Activated CD8-positive, alpha-beta memory T cell treated with anti-CD3 and anti-CD28 coated beads, Interleukin-2, amount 50 U/mL, for 24 hours (primary cell): ENCODE results near the gene NARF.

Source experiments
- DNase-seq: peaks from one replicate; pipeline ENCODE4 v3.0.0-alpha.2; 2020; ENCODE audit errors: extremely low read depth

Gene NARF

GRCh38 chr17:82474223-82475010 lies 15.9 kb downstream of the NARF start:
- no peak for DNase-seq

GRCh38 chr17:82475458-82475857 lies 16.9 kb downstream of the NARF start:
- DNase-seq: no peak

- DNase-seq: no peak
Measured at GRCh38 chr17:82477934-82478333, 19.4 kb downstream of the NARF start.

- no peak for DNase-seq
Measured at GRCh38 chr17:82479602-82480001, 21.1 kb downstream of the NARF start.

- no peak for DNase-seq
Measured at GRCh38 chr17:82480318-82480717, 21.8 kb downstream of the NARF start.

- DNase-seq: no peak
Measured at GRCh38 chr17:82483204-82483660, 24.7 kb downstream of the NARF start.

- DNase-seq: no peak
Measured at GRCh38 chr17:82483836-82484235, 25.3 kb downstream of the NARF start.

- no peak for DNase-seq
Measured at GRCh38 chr17:82486231-82487094, 27.9 kb downstream of the NARF start.

- DNase-seq: no peak
Measured at GRCh38 chr17:82487910-82488309, 29.4 kb downstream of the NARF start.

GRCh38 chr17:82489117-82489516 lies 30.6 kb downstream of the NARF start:
- DNase-seq: no peak

GRCh38 chr17:82489851-82490511 lies 31.4 kb downstream of the NARF start:
- DNase-seq: no peak

GRCh38 chr17:82490512-82491195 lies 32.1 kb downstream of the NARF start:
- DNase-seq: no peak

- DNase-seq: no peak
Measured at GRCh38 chr17:82491196-82491530, 32.6 kb downstream of the NARF start.

- no peak for DNase-seq
Measured at GRCh38 chr17:82491533-82491932, 33.0 kb downstream of the NARF start.

- no peak for DNase-seq
Measured at GRCh38 chr17:82492643-82493225, 34.2 kb downstream of the NARF start.

GRCh38 chr17:82493226-82493781 lies 34.8 kb downstream of the NARF start:
- no peak for DNase-seq

GRCh38 chr17:82494236-82495055 lies 35.9 kb downstream of the NARF start:
- DNase-seq: peak; percentile 62

GRCh38 chr17:82495844-82496528 lies 37.4 kb downstream of the NARF start:
- DNase-seq: no peak

- peak; percentile 80 for DNase-seq
Measured at GRCh38 chr17:82496529-82497434, 38.2 kb downstream of the NARF start.
